IMR-90 (cell line): ENCODE measurements around the gene MMD. TPM values are rescaled to one million over a fixed set of nuclear protein-coding genes. Genes with fewer than 3 reads are reported as not detected.
A peak's percentile ranks its signal among the peaks of the same experiment; 100 is the strongest.
"Not testable (repeated sequence)": the region's sequence is repeated elsewhere in the genome, so short reads cannot be mapped to it uniquely, and the experiment has no call there.

Source experiments
- ATAC-seq: fragments of 200-7000 bp; cut with Tn5 transposase; 2 replicates; pipeline ENCODE4 v1.9.1; 2020; ENCODE audit warnings: low read depth, mild to moderate bottlenecking, moderate library complexity
- BruUV-seq: library from RNA; stranded (reverse); fragments of 400-500 nt; replicated peaks from 2 replicates; lab custom pipeline; 2021; lab: Mats Ljungman, UMichigan
- CTCF ChIA-PET: fragments of 300-600 bp; formaldehyde crosslinking; extraction: SDS; loops from one replicate; lab custom pipeline; 2021; ENCODE audit warnings: antibody characterized with exemption; lab: Yijun Ruan, JAX
- POLR2A ChIA-PET: fragments of 300-600 bp; sonication (Branson Sonifier 250); formaldehyde crosslinking; loops from one replicate; lab custom pipeline; 2022; ENCODE audit warnings: antibody characterized with exemption; ENCODE audit not compliant: unreplicated experiment; lab: Charles Lee
- DNase-seq: peaks from one replicate; pipeline ENCODE4 v3.0.0; 2013
- H2AFZ ChIP-seq: replicated peaks from 2 replicates; pipeline ENCODE3; 2013; ENCODE audit warnings: low read length, mild to moderate bottlenecking; ENCODE audit not compliant: poor library complexity
- H2AK5ac ChIP-seq: 2 replicates; pipeline ENCODE4 v1.6.1; 2013; ENCODE audit warnings: low read depth, low read length, inconsistent platforms
- H2AK9ac ChIP-seq: replicated peaks from 2 replicates; pipeline ENCODE3; 2013; ENCODE audit warnings: mild to moderate bottlenecking, low read depth, low read length, moderate library complexity; ENCODE audit not compliant: poor library complexity
- H2BK120ac ChIP-seq: 2 replicates; pipeline ENCODE4 v1.6.1; 2013; ENCODE audit warnings: low read depth, low read length, inconsistent platforms
- H2BK15ac ChIP-seq: 3 replicates; pipeline ENCODE4 v1.6.1; 2013; ENCODE audit warnings: low read depth, low read length, inconsistent platforms
- H2BK20ac ChIP-seq: 2 replicates; pipeline ENCODE4 v1.6.1; 2013; ENCODE audit warnings: low read depth, mild to moderate bottlenecking, inconsistent platforms, low read length, moderate library complexity
- H2BK5ac ChIP-seq: 2 replicates; pipeline ENCODE4 v1.6.1; 2013; ENCODE audit warnings: mild to moderate bottlenecking, low read depth, low read length, inconsistent platforms; ENCODE audit not compliant: poor library complexity, severe bottlenecking
- H3K14ac ChIP-seq: replicated peaks from 2 replicates; pipeline ENCODE4 v1.6.1; 2013; ENCODE audit warnings: low read depth, low read length, inconsistent platforms
- H3K18ac ChIP-seq: 2 replicates; pipeline ENCODE4 v1.6.1; 2013; ENCODE audit warnings: low read depth, low read length, control low read depth
- H3K23ac ChIP-seq: 2 replicates; pipeline ENCODE4 v1.6.1; 2013; ENCODE audit warnings: low read depth, low read length, inconsistent platforms
- H3K27ac ChIP-seq: 2 replicates; pipeline ENCODE4 v1.5.1; 2013; ENCODE audit warnings: mild to moderate bottlenecking, control low read depth, low read length; ENCODE audit not compliant: insufficient read depth
- H3K27me3 ChIP-seq: 2 replicates; pipeline ENCODE4 v1.6.1; 2013; ENCODE audit warnings: low read length; ENCODE audit not compliant: control insufficient read depth, insufficient read depth
- H3K36me3 ChIP-seq: 2 replicates; pipeline ENCODE4 v1.6.1; 2013; ENCODE audit warnings: low read length, mixed read lengths; ENCODE audit not compliant: control insufficient read depth, insufficient read depth
- H3K4ac ChIP-seq: 2 replicates; pipeline ENCODE4 v1.6.1; 2013; ENCODE audit warnings: low read depth, low read length, inconsistent platforms
- H3K4me1 ChIP-seq: 2 replicates; pipeline ENCODE4 v1.6.1; 2013; ENCODE audit warnings: low read length, mixed read lengths; ENCODE audit not compliant: control insufficient read depth, insufficient read depth
- H3K4me2 ChIP-seq: 2 replicates; pipeline ENCODE4 v1.6.1; 2013; ENCODE audit warnings: low read depth, mild to moderate bottlenecking, control low read depth, low read length, moderate library complexity
- H3K4me3 ChIP-seq: 2 replicates; pipeline ENCODE4 v1.5.1; 2013; ENCODE audit warnings: low read depth, mild to moderate bottlenecking, control low read depth, low read length, moderate library complexity; ENCODE audit not compliant: insufficient read depth
- H3K56ac ChIP-seq: 2 replicates; pipeline ENCODE4 v1.6.1; 2013; ENCODE audit warnings: low read length, inconsistent platforms; ENCODE audit not compliant: insufficient read depth; ENCODE audit errors: extremely low read depth
- H3K79me1 ChIP-seq, 2 experiments: 2 replicates each; pipeline ENCODE4 v1.6.1; 2013; ENCODE audit warnings: low read length in 2 of 2, inconsistent platforms in 1 of 2, low read depth in 1 of 2
- H3K9ac ChIP-seq: 2 replicates; pipeline ENCODE4 v1.6.1; 2013; ENCODE audit warnings: low read depth, low read length, control low read depth
- H3K9me1 ChIP-seq: 2 replicates; pipeline ENCODE4 v1.6.1; 2013; ENCODE audit warnings: low read length, inconsistent platforms; ENCODE audit not compliant: insufficient read depth
- H3K9me3 ChIP-seq: 2 replicates; pipeline ENCODE4 v1.6.1; 2013; ENCODE audit warnings: low read length; ENCODE audit not compliant: control insufficient read depth, insufficient read depth
- H4K20me1 ChIP-seq: 2 replicates; pipeline ENCODE4 v1.6.1; 2013; ENCODE audit warnings: low read length, inconsistent platforms; ENCODE audit not compliant: insufficient read depth
- H4K5ac ChIP-seq: 2 replicates; pipeline ENCODE4 v1.6.1; 2013; ENCODE audit warnings: mild to moderate bottlenecking, low read depth, low read length, control low read depth
- H4K8ac ChIP-seq, 2 experiments: 2 replicates each; pipeline ENCODE4 v1.6.1; 2013; ENCODE audit warnings: low read depth in 2 of 2, low read length in 2 of 2, control low read depth in 1 of 2, inconsistent platforms in 1 of 2
- H4K91ac ChIP-seq: 2 replicates; pipeline ENCODE4 v1.6.1; 2013; ENCODE audit warnings: low read depth, low read length, inconsistent platforms; ENCODE audit not compliant: insufficient read depth
- CEBPB ChIP-seq: IDR thresholded peaks from 2 replicates; pipeline ENCODE4 v1.6.1; 2012; ENCODE audit warnings: low read depth, low read length, improper control_type of control experiment
- FOS ChIP-seq: fragments of 150-350 bp; IDR thresholded peaks from 2 replicates; pipeline ENCODE4 v1.6.1; 2016; ENCODE audit warnings: low read depth, low read length
- MAZ ChIP-seq: IDR thresholded peaks from 2 replicates; pipeline ENCODE4 v1.6.1; 2012; ENCODE audit warnings: low read depth, mild to moderate bottlenecking, low read length, improper control_type of control experiment, moderate library complexity, borderline replicate concordance
- SMC3 ChIP-seq: fragments of 150-350 bp; IDR thresholded peaks from 2 replicates; pipeline ENCODE4 v1.6.1; 2016; ENCODE audit warnings: low read depth, mild to moderate bottlenecking, antibody characterized with exemption, low read length, moderate library complexity
- WGBS, 2 experiments: methylation state at CpG; one replicate each; pipeline versions ENCODE4 v1.1.5 to v1.1.7; 2013; ENCODE audit warnings: missing lambda C conversion rate in 2 of 2; ENCODE audit not compliant: insufficient read length in 1 of 2; ENCODE audit errors: extremely low coverage in 2 of 2; 5-methylcytosine and 5-hydroxymethylcytosine counted together
- dilution Hi-C: fragments of 300-500 bp; cut with HindIII; formaldehyde crosslinking; loops from one replicate; pipeline ENCODE4 v1.14.3; 2018; ENCODE audit warnings: low sequenced_read_pairs; ENCODE audit not compliant: unreplicated experiment
- in situ Hi-C: fragments of 300-500 bp; cut with MboI; formaldehyde crosslinking; loops from 3 replicates; pipeline ENCODE4 v1.14.3; 2019; ENCODE audit warnings: low sequenced_read_pairs, inconsistent platforms, mixed read lengths
- intact Hi-C: fragments of 100-400 bp; cut with micrococcal nuclease; formaldehyde crosslinking; loops from 2 replicates; pipeline ENCODE4 v1.10.0; 2022
- polyA plus RNA-seq, 3 experiments: library from polyadenylated mRNA; depleted of rRNA; stranded (reverse); fragments of >200 nt; gene quantifications; 2 replicates each; pipeline ENCODE4 v1.2.3, GENCODE V29; 2012; ENCODE audit warnings: low replicate concordance in 1 of 3
- total RNA-seq: library from RNA; depleted of rRNA; stranded (reverse); fragments of >200 nt; gene quantifications from 2 replicates; pipeline ENCODE4 v1.2.3, GENCODE V29; 2012
- TF ChIP-seq, protein P1 (sequence below): fragments of 150-350 bp; IDR thresholded peaks from 2 replicates; pipeline ENCODE4 v1.6.1; 2016; ENCODE audit warnings: low read depth, mild to moderate bottlenecking, low read length, moderate library complexity, borderline replicate concordance

MMD gene
- total and polyA plus RNA-seq, 2 of the 4 experiments (the other 2 are of a cell fraction): 6.3 to 7.0 TPM

DNA sequence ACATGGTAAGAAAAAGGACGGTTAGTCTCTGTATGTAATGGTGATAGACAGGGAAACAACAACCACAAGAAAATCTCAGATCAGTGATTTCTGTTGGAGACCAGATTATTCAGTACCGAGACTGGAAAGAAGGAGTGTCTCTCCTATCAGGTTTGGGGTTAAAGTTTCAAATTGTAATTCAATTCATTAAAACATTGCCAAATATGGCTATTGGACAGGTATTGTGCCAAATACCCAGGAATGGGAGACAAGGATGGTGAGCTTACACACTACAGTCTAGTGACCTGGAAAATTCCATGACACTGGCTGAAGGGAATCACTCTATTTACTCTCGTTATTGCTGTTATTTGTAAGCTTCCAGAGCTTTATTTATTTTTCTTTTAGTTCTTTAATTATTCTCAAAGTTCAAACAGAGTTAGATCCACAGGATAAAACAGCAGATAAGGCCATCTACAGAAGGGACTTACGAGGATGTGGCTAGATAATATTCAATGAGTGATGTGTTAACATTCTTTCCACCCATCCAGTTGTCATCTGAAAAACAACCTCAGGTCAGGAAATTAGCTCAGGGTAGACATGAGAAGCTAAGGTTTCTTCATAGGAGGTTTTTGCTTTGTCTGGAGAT lies 25.1 kb upstream of the MMD start:
- CTCF ChIA-PET: interaction anchor here (1.1 kb wide), 1 partner anchor 68 kb away, joined by 3 read pairs; no protein-coding TSS in a partner anchor
- Histone ChIP-seq H4K5ac (no peak overlapping the region), H3K27ac (no peak overlapping the region), H2AK9ac (no peak overlapping the region), H3K36me3 (no peaks in the 10 kb centered on the region), H3K27me3 (no peaks in the 10 kb centered on the region), H3K23ac (no peak overlapping the region), H3K9me3 (no peaks in the 10 kb centered on the region), H2BK15ac (peak overlapping the region; percentile 38; the same call in 1 of the 3 replicates), H3K56ac (no peak overlapping the region), H3K18ac (no peak overlapping the region), H3K4me3 (no peak overlapping the region), H3K14ac (peak overlapping the region; percentile 10; the same call in 1 of the 2 replicates), H3K79me1 (no peaks in the 10 kb centered on the region), H2AFZ (no peak overlapping the region), H3K9me1 (peaks cover 18% of the 10 kb centered on the region), H2BK120ac (peak overlapping the region; percentile 30; the same call in 1 of the 2 replicates), H4K8ac (0 out of 4 replicates have a peak overlapping the region, but pooled peaks of 1 of the 2 experiments have one; percentile 3), H3K4me1 (peaks cover 27% of the 10 kb centered on the region), H2AK5ac (0 out of 2 replicates have a peak overlapping the region, but pooled peaks have one; percentile 19), H4K91ac (no peak overlapping the region; the same call in 1 of the 2 replicates), H3K4me2 (no peak overlapping the region), H2BK5ac (no peak overlapping the region), H4K20me1 (no peaks in the 10 kb centered on the region), H2BK20ac (no peak overlapping the region; the same call in 1 of the 2 replicates), H3K9ac (no peak overlapping the region), H3K4ac (peak overlapping the region; percentile 44; the same call in 1 of the 2 replicates)
- in situ Hi-C loops (no loop called here), intact Hi-C loops (no loop called here), dilution Hi-C loops (no loop called here)
- TF ChIP-seq CEBPB: no peak
- TF ChIP-seq MAZ: no peak
- TF ChIP-seq, protein P1, sequence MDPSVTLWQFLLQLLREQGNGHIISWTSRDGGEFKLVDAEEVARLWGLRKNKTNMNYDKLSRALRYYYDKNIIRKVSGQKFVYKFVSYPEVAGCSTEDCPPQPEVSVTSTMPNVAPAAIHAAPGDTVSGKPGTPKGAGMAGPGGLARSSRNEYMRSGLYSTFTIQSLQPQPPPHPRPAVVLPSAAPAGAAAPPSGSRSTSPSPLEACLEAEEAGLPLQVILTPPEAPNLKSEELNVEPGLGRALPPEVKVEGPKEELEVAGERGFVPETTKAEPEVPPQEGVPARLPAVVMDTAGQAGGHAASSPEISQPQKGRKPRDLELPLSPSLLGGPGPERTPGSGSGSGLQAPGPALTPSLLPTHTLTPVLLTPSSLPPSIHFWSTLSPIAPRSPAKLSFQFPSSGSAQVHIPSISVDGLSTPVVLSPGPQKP: no peak
- TF ChIP-seq FOS: no peak
- no peak for TF ChIP-seq SMC3
- no peak for ATAC-seq
- DNase-seq: no peak
- no CpG with 5 or more reads among the region's 4 CpGs for WGBS, 2 experiments
- POLR2A ChIA-PET: no interaction called here
- no TSS peak for BruUV-seq

DNA sequence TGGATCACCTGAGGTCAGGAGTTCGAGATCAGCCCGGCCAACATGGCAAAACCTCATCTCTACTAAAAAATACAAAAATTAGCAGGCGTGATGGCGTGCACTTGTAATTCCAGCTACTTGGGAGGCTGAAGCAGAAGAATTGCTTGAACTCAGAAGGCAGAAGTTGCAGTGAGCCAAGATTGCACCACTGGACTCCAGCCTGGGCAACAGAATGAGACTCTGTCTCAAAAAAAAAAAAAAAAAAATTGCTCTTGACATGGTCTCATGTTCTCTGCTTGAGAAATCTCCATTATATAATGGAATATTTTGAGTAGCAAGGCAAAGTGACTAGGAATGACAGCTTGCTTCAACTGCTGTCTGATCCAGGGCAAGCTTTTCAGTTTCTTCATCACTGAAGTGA lies 24.4 kb upstream of the MMD start:
- H3K36me3 ChIP-seq, in situ Hi-C loops, H2BK15ac ChIP-seq, BruUV-seq, H3K18ac ChIP-seq, H3K9me3 ChIP-seq, H2AK5ac ChIP-seq, dilution Hi-C loops, H3K4me3 ChIP-seq, H3K27me3 ChIP-seq, H3K27ac ChIP-seq, intact Hi-C loops, H3K56ac ChIP-seq, H3K9ac ChIP-seq, DNase-seq, H2AFZ ChIP-seq, H4K20me1 ChIP-seq, ATAC-seq, H3K4me2 ChIP-seq, H2BK120ac ChIP-seq, H3K4ac ChIP-seq, POLR2A ChIA-PET, H3K14ac ChIP-seq, H3K79me1 ChIP-seq, H2AK9ac ChIP-seq, H4K8ac ChIP-seq, H4K5ac ChIP-seq, H2BK20ac ChIP-seq, H3K23ac ChIP-seq, H2BK5ac ChIP-seq, H4K91ac ChIP-seq: not testable (repeated sequence)
- peaks cover 15% of the 10 kb centered on the region for H3K9me1 ChIP-seq
- H3K4me1 ChIP-seq: peaks cover 24% of the 10 kb centered on the region
- 100% methylated on average over 2 of the region's 4 CpGs; no CpG with 5 or more reads in 1 of the 2 experiments for WGBS, 2 experiments
- CTCF ChIA-PET: interaction anchor here (1.1 kb wide), 1 partner anchor 68 kb away, joined by 3 read pairs; no protein-coding TSS in a partner anchor
